Adipose tissue (tissue), 3 donors: ENCODE results near the gene MECP2. TPM values are rescaled to one million over a fixed set of nuclear protein-coding genes. Genes with fewer than 3 reads are reported as not detected.
"Not testable (repeated sequence)": the region's sequence is repeated elsewhere in the genome, so short reads cannot be mapped to it uniquely, and the experiment has no call there.

Experiments
- H3K27ac ChIP-seq: one replicate; pipeline ENCODE4 v1.5.1; 2013; ENCODE audit warnings: low read depth, low read length
- WGBS, 3 donors: extraction: QIAGEN DNeasy Blood & Tissue Kit; methylation state at CpG; one replicate each; pipeline ENCODE4 v1.1.7; 2013; 5-methylcytosine and 5-hydroxymethylcytosine counted together
- polyA plus RNA-seq, 3 donors: library from polyadenylated mRNA; stranded (reverse); fragments of 200-250 nt; gene quantifications; one replicate each; pipeline ENCODE4 v1.2.3, GENCODE V29; 2013
- donor health status: healthy with polysubstance abuse.
- donor health status: Bipolar disorder and iron deficiency.
- donor health status: healthy.

The MECP2 gene
- polyA plus RNA-seq = 10 to 100 TPM in 2 of 3 donors, 1 to 10 TPM in 1; 7.6 to 15.5 (median 13.3) TPM

GRCh38 chrX:154097589-154098541, at the start of gene MECP2:
TSS of gene MECP2 (minus strand) at chrX:154097717.
- WGBS, 3 donors = 6 to 34% (median 10%) methylated on average over 36 to 63 of the region's 75 CpGs
- H3K27ac ChIP-seq = peak within 1 kb of the TSS; percentile 66

- 94 to 97% (median 96%) methylated on average over 4 to 13 of the region's 15 CpGs for WGBS, 3 donors
- H3K27ac ChIP-seq = not testable (repeated sequence)
Measured at GRCh38 chrX:154144010-154144409, 46.5 kb upstream of the MECP2 start, which contains the start of gene OPN1LW. TSS of gene OPN1LW (plus strand) at chrX:154144243. CDS start at chrX:154144284, 41 bp downstream.

GRCh38 chrX:154142950-154143745, 45.6 kb upstream of the MECP2 start:
- WGBS, 3 donors = 90 to 94% (median 94%) methylated on average over 11 to 23 of the region's 23 CpGs
- H3K27ac ChIP-seq = no peak overlapping the region

- no peak overlapping the region for H3K27ac ChIP-seq
- 87 to 94% (median 88%) methylated on average over 8 of the region's 8 CpGs for WGBS, 3 donors
Measured at GRCh38 chrX:154142386-154142785, 44.9 kb upstream of the MECP2 start.

- WGBS, 3 donors = 82 to 97% (median 87%) methylated on average over 8 to 10 of the region's 10 CpGs
- H3K27ac ChIP-seq = no peak overlapping the region
Measured at GRCh38 chrX:154140742-154141141, 43.2 kb upstream of the MECP2 start.

- WGBS, 3 donors = 83 to 91% (median 89%) methylated on average over 9 to 12 of the region's 12 CpGs
- no peak overlapping the region for H3K27ac ChIP-seq
Measured at GRCh38 chrX:154140206-154140605, 42.7 kb upstream of the MECP2 start.

GRCh38 chrX:154138857-154139256, 41.3 kb upstream of the MECP2 start:
- WGBS, 3 donors = 69 to 86% (median 79%) methylated on average over 10 of the region's 10 CpGs
- no peak overlapping the region for H3K27ac ChIP-seq

GRCh38 chrX:154136627-154137161, 39.2 kb upstream of the MECP2 start:
- H3K27ac ChIP-seq = no peak overlapping the region
- WGBS, 3 donors = 0 to 14% (median 1%) methylated on average over 6 to 44 of the region's 44 CpGs

- H3K27ac ChIP-seq = no peak overlapping the region
- 66 to 71% (median 70%) methylated on average over 7 of the region's 7 CpGs for WGBS, 3 donors
Measured at GRCh38 chrX:154135458-154136229, 38.1 kb upstream of the MECP2 start.

GRCh38 chrX:154132366-154132765, 34.8 kb upstream of the MECP2 start:
- WGBS, 3 donors = 86 to 97% (median 96%) methylated on average over 6 to 9 of the region's 9 CpGs
- H3K27ac ChIP-seq = no peak overlapping the region

- 48 to 89% (median 82%) methylated on average over 4 of the region's 4 CpGs for WGBS, 3 donors
- H3K27ac ChIP-seq = no peak overlapping the region
Measured at GRCh38 chrX:154131955-154132354, 34.4 kb upstream of the MECP2 start.

GRCh38 chrX:154126101-154126500, 28.6 kb upstream of the MECP2 start:
- 97 to 100% (median 97%) methylated on average over 2 to 11 of the region's 11 CpGs for WGBS, 3 donors
- H3K27ac ChIP-seq = no peak overlapping the region

- no peak overlapping the region for H3K27ac ChIP-seq
- 64 to 77% (median 72%) methylated on average over 10 to 30 of the region's 30 CpGs for WGBS, 3 donors
Measured at GRCh38 chrX:154125391-154126040, 28.0 kb upstream of the MECP2 start.

GRCh38 chrX:154123241-154124219, 26.0 kb upstream of the MECP2 start:
- no peak overlapping the region for H3K27ac ChIP-seq
- WGBS, 3 donors = 75 to 86% (median 76%) methylated on average over 21 to 22 of the region's 22 CpGs

- H3K27ac ChIP-seq = no peak overlapping the region
- WGBS, 3 donors = 44 to 59% (median 58%) methylated on average over 7 to 11 of the region's 11 CpGs
Measured at GRCh38 chrX:154121961-154122360, 24.4 kb upstream of the MECP2 start.

GRCh38 chrX:154121207-154121606, 23.7 kb upstream of the MECP2 start:
- WGBS, 3 donors = 82 to 89% (median 86%) methylated on average over 4 of the region's 4 CpGs
- no peak overlapping the region for H3K27ac ChIP-seq
